K562 (cell line): Measurements from ENCODE around the gene SRPK2.
"Not testable (repeated sequence)": the region's sequence is repeated elsewhere in the genome, so short reads cannot be mapped to it uniquely, and the experiment has no call there.

Source experiments
- CHD4 ChIP-seq: fragments of 200-600 bp; sonication (generic); IDR thresholded peaks from 3 replicates; pipeline ENCODE4 v1.6.1; 2012; ENCODE audit warnings: low read depth, mild to moderate bottlenecking, mixed read lengths, low read length, inconsistent platforms; ENCODE audit not compliant: insufficient read depth, insufficient replicate concordance, poor library complexity, severe bottlenecking
- EZH2 ChIP-seq: IDR thresholded peaks from 2 replicates; pipeline ENCODE4 v1.6.1; 2012; ENCODE audit warnings: low read depth, mild to moderate bottlenecking, inconsistent platforms, low read length, borderline replicate concordance
- YY1 ChIP-seq, 3 experiments: IDR thresholded peaks; 2 replicates each; pipeline ENCODE4 v1.6.1; 2011; ENCODE audit warnings: low read length in 2 of 3, mild to moderate bottlenecking in 2 of 3, moderate library complexity in 2 of 3, borderline replicate concordance in 1 of 3, control low read depth in 1 of 3, low read depth in 1 of 3; ENCODE audit not compliant: insufficient read depth in 3 of 3, insufficient replicate concordance in 2 of 3, control insufficient read depth in 1 of 3, insufficient read length in 1 of 3; ENCODE audit errors: extremely low read depth in 1 of 3
- TF ChIP-seq, protein P1 (sequence below): fragments of 200-600 bp; sonication (generic); IDR thresholded peaks from one replicate; pipeline ENCODE4 v1.6.1; 2012; ENCODE audit warnings: mild to moderate bottlenecking, low read depth, low read length, inconsistent platforms
- TF ChIP-seq, protein P2 (sequence below), 2 experiments: fragments of 450-650 bp; IDR thresholded peaks; 2 replicates each; pipeline ENCODE4 v1.6.1; 2016; ENCODE audit warnings: mild to moderate bottlenecking in 2 of 2, borderline replicate concordance in 1 of 2, low read depth in 1 of 2, moderate library complexity in 1 of 2

DNA sequence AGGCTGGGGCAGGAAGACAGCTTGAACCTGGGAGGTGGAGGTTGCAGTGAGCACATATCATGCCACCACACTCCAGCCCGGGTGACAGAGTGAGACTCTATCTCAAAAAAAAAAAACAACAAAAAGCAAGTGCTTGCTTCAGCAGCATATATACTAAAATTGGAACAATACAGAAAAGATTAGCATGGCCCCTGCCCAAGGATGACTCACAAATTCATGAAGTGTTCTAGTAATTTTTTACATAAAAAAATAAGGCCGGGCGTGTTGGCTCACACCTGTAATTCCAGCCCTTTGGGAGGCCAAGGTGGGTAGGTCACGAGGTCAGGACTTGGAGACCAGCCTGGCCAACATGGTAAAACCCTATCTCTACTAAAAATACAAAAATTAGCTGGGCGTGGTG lies 56.1 kb downstream of the SRPK2 start:
- TF ChIP-seq CHD4; YY1 (IDR thresholded peaks at IDR 0.05; ENCODE audit: borderline replicate concordance in 1 of 3, control insufficient read depth in 1 of 3, extremely low read depth in 1 of 3, insufficient read depth in 3 of 3, insufficient read length in 1 of 3, insufficient replicate concordance in 2 of 3, low read depth in 1 of 3, low read length in 2 of 3); EZH2: not testable (repeated sequence)
- TF ChIP-seq, protein P1, sequence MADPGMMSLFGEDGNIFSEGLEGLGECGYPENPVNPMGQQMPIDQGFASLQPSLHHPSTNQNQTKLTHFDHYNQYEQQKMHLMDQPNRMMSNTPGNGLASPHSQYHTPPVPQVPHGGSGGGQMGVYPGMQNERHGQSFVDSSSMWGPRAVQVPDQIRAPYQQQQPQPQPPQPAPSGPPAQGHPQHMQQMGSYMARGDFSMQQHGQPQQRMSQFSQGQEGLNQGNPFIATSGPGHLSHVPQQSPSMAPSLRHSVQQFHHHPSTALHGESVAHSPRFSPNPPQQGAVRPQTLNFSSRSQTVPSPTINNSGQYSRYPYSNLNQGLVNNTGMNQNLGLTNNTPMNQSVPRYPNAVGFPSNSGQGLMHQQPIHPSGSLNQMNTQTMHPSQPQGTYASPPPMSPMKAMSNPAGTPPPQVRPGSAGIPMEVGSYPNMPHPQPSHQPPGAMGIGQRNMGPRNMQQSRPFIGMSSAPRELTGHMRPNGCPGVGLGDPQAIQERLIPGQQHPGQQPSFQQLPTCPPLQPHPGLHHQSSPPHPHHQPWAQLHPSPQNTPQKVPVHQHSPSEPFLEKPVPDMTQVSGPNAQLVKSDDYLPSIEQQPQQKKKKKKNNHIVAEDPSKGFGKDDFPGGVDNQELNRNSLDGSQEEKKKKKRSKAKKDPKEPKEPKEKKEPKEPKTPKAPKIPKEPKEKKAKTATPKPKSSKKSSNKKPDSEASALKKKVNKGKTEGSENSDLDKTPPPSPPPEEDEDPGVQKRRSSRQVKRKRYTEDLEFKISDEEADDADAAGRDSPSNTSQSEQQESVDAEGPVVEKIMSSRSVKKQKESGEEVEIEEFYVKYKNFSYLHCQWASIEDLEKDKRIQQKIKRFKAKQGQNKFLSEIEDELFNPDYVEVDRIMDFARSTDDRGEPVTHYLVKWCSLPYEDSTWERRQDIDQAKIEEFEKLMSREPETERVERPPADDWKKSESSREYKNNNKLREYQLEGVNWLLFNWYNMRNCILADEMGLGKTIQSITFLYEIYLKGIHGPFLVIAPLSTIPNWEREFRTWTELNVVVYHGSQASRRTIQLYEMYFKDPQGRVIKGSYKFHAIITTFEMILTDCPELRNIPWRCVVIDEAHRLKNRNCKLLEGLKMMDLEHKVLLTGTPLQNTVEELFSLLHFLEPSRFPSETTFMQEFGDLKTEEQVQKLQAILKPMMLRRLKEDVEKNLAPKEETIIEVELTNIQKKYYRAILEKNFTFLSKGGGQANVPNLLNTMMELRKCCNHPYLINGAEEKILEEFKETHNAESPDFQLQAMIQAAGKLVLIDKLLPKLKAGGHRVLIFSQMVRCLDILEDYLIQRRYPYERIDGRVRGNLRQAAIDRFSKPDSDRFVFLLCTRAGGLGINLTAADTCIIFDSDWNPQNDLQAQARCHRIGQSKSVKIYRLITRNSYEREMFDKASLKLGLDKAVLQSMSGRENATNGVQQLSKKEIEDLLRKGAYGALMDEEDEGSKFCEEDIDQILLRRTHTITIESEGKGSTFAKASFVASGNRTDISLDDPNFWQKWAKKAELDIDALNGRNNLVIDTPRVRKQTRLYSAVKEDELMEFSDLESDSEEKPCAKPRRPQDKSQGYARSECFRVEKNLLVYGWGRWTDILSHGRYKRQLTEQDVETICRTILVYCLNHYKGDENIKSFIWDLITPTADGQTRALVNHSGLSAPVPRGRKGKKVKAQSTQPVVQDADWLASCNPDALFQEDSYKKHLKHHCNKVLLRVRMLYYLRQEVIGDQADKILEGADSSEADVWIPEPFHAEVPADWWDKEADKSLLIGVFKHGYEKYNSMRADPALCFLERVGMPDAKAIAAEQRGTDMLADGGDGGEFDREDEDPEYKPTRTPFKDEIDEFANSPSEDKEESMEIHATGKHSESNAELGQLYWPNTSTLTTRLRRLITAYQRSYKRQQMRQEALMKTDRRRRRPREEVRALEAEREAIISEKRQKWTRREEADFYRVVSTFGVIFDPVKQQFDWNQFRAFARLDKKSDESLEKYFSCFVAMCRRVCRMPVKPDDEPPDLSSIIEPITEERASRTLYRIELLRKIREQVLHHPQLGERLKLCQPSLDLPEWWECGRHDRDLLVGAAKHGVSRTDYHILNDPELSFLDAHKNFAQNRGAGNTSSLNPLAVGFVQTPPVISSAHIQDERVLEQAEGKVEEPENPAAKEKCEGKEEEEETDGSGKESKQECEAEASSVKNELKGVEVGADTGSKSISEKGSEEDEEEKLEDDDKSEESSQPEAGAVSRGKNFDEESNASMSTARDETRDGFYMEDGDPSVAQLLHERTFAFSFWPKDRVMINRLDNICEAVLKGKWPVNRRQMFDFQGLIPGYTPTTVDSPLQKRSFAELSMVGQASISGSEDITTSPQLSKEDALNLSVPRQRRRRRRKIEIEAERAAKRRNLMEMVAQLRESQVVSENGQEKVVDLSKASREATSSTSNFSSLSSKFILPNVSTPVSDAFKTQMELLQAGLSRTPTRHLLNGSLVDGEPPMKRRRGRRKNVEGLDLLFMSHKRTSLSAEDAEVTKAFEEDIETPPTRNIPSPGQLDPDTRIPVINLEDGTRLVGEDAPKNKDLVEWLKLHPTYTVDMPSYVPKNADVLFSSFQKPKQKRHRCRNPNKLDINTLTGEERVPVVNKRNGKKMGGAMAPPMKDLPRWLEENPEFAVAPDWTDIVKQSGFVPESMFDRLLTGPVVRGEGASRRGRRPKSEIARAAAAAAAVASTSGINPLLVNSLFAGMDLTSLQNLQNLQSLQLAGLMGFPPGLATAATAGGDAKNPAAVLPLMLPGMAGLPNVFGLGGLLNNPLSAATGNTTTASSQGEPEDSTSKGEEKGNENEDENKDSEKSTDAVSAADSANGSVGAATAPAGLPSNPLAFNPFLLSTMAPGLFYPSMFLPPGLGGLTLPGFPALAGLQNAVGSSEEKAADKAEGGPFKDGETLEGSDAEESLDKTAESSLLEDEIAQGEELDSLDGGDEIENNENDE = not testable (repeated sequence)
- TF ChIP-seq, protein P2, sequence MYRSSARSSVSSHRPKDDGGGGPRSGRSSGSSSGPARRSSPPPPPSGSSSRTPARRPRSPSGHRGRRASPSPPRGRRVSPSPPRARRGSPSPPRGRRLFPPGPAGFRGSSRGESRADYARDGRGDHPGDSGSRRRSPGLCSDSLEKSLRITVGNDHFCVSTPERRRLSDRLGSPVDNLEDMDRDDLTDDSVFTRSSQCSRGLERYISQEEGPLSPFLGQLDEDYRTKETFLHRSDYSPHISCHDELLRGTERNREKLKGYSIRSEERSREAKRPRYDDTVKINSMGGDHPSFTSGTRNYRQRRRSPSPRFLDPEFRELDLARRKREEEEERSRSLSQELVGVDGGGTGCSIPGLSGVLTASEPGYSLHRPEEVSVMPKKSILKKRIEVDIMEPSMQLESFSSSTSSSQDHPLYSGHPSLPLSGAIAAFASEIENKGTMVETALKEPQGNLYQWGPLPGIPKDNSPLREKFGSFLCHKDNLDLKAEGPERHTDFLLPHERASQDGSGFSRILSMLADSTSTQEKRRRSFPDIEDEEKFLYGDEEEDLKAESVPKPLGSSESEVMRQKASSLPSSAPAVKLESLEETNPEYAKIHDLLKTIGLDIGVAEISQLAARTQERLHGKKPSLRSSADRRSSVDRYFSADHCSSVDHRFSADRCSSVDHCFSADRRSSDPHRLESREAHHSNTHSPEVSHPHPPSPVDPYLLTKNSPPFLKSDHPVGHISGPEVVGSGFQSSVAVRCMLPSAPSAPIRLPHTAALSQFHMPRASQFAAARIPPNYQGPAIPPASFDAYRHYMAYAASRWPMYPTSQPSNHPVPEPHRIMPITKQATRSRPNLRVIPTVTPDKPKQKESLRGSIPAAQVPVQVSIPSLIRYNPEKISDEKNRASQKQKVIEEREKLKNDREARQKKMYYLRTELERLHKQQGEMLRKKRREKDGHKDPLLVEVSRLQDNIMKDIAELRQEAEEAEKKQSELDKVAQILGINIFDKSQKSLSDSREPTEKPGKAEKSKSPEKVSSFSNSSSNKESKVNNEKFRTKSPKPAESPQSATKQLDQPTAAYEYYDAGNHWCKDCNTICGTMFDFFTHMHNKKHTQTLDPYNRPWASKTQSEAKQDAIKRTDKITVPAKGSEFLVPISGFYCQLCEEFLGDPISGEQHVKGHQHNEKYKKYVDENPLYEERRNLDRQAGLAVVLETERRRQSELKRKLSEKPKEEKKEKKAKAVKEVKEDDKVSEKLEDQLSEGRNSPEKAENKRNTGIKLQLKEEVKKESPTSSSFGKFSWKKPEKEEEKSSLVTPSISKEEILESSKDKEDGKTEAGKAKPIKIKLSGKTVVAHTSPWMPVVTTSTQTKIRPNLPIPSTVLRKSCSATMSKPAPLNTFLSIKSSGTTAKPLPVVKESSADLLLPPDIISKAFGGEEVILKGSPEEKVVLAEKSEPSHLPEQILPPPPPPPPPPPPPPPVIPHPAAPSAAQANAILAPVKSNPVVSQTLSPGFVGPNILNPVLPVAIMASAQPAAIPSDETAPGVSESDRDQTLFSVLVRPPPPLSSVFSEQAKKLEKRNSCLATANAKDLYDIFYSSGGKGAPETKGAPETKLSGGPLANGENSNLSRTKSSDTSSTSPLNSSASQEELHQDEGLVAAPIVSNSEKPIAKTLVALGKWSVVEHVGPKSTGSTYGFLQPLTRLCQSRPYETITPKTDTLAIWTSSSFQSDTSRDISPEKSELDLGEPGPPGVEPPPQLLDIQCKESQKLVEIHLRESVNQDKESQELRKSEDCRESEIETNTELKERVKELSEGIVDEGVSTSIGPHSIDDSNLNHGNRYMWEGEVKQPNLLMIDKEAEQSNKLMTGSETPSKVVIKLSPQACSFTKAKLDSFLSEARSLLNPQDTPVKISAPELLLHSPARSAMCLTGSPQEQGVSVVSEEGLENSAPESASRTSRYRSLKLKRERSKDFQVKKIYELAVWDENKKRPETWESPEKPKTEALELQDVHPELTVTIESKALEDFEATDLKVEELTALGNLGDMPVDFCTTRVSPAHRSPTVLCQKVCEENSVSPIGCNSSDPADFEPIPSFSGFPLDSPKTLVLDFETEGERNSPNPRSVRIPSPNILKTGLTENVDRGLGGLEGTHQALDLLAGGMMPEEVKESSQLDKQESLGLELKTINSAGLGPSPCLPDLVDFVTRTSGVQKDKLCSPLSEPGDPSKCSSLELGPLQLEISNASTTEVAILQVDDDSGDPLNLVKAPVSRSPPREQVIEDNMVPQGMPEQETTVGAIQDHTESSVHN (IDR thresholded peaks at IDR 0.05; ENCODE audit: borderline replicate concordance in 1 of 2, low read depth in 1 of 2) = not testable (repeated sequence)
